ENCODE data around the gene OSBPL2. TPM values are rescaled to one million over a fixed set of nuclear protein-coding genes. Genes with fewer than 3 reads are reported as not detected.

Gene OSBPL2
- total RNA-seq, 1 donor from 2014 or later = 26.6 TPM

DNA sequence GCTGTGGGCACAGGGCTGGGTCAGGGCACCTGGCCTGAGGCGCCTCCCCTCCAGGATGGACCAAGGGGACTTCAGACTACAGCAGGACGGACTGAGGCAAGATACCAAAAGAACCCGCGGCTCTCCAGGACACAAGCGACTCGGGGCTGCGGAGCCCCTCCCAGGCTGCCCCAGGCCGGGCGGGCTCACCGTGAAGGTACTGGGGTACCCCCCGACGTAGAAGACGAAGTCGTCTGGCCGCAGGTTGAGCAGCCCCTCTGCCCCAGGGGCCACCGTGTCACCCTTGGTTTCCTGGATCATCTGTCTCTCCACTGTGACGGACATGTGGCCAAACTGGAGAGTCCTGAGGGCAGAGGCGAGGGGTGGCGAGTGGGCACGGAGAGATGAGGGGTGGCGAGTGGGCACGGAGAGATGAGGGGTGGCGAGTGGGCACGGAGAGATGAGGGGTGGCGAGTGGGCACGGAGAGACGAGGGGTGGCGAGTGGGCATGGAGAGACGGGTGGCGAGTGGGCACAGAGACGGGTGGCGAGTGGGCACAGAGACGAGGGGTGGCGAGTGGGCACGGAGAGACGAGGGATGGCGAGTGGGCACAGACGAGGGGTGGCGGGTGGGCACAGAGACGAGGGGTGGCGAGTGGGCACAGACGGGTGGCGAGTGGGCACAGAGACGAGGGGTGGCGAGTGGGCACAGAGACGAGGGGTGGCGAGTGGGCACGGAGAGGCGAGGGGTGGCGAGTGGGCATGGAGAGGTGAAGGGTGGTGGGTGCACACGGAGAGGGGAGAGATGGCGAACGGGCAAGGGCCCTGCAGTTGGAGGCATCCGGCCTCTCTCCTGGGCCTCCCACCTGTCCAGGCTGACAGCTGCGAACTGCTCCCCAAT lies 75.4 kb downstream of the OSBPL2 start:
- no peak overlapping the region for H3K4me3 ChIP-seq (ENCODE audit: low read length in 3 of 3)
- H3K9me3 ChIP-seq (ENCODE audit: control insufficient read depth in 3 of 3, low read length in 3 of 3) = no peaks in the 10 kb centered on the region
- no peaks in the 10 kb centered on the region for H3K27me3 ChIP-seq (ENCODE audit: control insufficient read depth in 3 of 3, insufficient read depth in 3 of 3, low read length in 3 of 3)
- H3K27ac ChIP-seq (ENCODE audit: low read depth, low read length) = no peak overlapping the region
- peaks cover 2 to 8% (median 5%) of the 10 kb centered on the region in 3 donors for H3K4me1 ChIP-seq (ENCODE audit: control insufficient read depth in 3 of 3, insufficient read depth in 3 of 3, low read length in 3 of 3)
- no peak overlapping the region for H3K9ac ChIP-seq (ENCODE audit: low read depth in 1 of 3, low read length in 3 of 3)
- H3K36me3 ChIP-seq (ENCODE audit: control insufficient read depth in 3 of 3, insufficient read depth in 3 of 3, low read length in 3 of 3) = peaks cover 18 to 27% (median 21%) of the 10 kb centered on the region in 3 donors

DNA sequence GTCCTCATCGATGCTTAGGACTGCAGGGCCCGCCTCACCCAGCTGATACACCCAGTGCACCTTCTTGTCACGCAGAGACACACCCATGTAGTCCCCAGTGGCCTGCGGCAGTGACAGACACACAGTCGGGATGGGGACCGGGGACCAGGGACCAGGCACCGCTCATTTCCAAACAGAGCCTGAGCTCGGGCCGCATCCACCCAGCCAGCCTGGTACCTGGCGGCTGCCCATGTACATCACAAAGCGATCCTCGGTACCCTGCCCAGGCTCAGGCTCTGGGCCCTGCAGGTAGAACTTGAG lies 76.0 kb downstream of the OSBPL2 start:
- H3K9ac ChIP-seq (ENCODE audit: low read depth in 1 of 3, low read length in 3 of 3) = no peak overlapping the region
- no peak overlapping the region for H3K4me3 ChIP-seq (ENCODE audit: low read length in 3 of 3)
- no peak overlapping the region for H3K27ac ChIP-seq (ENCODE audit: low read depth, low read length)
- peaks cover 0 to 4% (median under 1%) of the 10 kb centered on the region in 3 donors for H3K4me1 ChIP-seq (ENCODE audit: control insufficient read depth in 3 of 3, insufficient read depth in 3 of 3, low read length in 3 of 3)
- H3K9me3 ChIP-seq (ENCODE audit: control insufficient read depth in 3 of 3, low read length in 3 of 3) = no peaks in the 10 kb centered on the region
- H3K27me3 ChIP-seq (ENCODE audit: control insufficient read depth in 3 of 3, insufficient read depth in 3 of 3, low read length in 3 of 3) = no peaks in the 10 kb centered on the region
- H3K36me3 ChIP-seq (ENCODE audit: control insufficient read depth in 3 of 3, insufficient read depth in 3 of 3, low read length in 3 of 3) = peaks cover 16 to 25% (median 17%) of the 10 kb centered on the region in 3 donors

GRCh38 chr20:62314711-62315302 lies 76.5 kb downstream of the OSBPL2 start:
- H3K27ac ChIP-seq (ENCODE audit: low read depth, low read length) = no peak overlapping the region
- H3K9me3 ChIP-seq (ENCODE audit: control insufficient read depth in 3 of 3, low read length in 3 of 3) = no peaks in the 10 kb centered on the region
- peaks cover 0 to 2% (median 0%) of the 10 kb centered on the region in 3 donors for H3K4me1 ChIP-seq (ENCODE audit: control insufficient read depth in 3 of 3, insufficient read depth in 3 of 3, low read length in 3 of 3)
- no peak overlapping the region for H3K9ac ChIP-seq (ENCODE audit: low read depth in 1 of 3, low read length in 3 of 3)
- no peaks in the 10 kb centered on the region for H3K27me3 ChIP-seq (ENCODE audit: control insufficient read depth in 3 of 3, insufficient read depth in 3 of 3, low read length in 3 of 3)
- no peak overlapping the region for H3K4me3 ChIP-seq (ENCODE audit: low read length in 3 of 3)
- H3K36me3 ChIP-seq (ENCODE audit: control insufficient read depth in 3 of 3, insufficient read depth in 3 of 3, low read length in 3 of 3) = peaks cover 14 to 25% (median 16%) of the 10 kb centered on the region in 3 donors

- no peaks in the 10 kb centered on the region for H3K27me3 ChIP-seq (ENCODE audit: control insufficient read depth in 3 of 3, insufficient read depth in 3 of 3, low read length in 3 of 3)
- H3K4me1 ChIP-seq (ENCODE audit: control insufficient read depth in 3 of 3, insufficient read depth in 3 of 3, low read length in 3 of 3) = no peaks in the 10 kb centered on the region
- no peak overlapping the region for H3K4me3 ChIP-seq (ENCODE audit: low read length in 3 of 3)
- peaks cover 14 to 25% (median 16%) of the 10 kb centered on the region in 3 donors for H3K36me3 ChIP-seq (ENCODE audit: control insufficient read depth in 3 of 3, insufficient read depth in 3 of 3, low read length in 3 of 3)
- H3K27ac ChIP-seq (ENCODE audit: low read depth, low read length) = no peak overlapping the region
- no peak overlapping the region for H3K9ac ChIP-seq (ENCODE audit: low read depth in 1 of 3, low read length in 3 of 3)
- no peaks in the 10 kb centered on the region for H3K9me3 ChIP-seq (ENCODE audit: control insufficient read depth in 3 of 3, low read length in 3 of 3)
Observed at GRCh38 chr20:62315773-62316172, 77.5 kb downstream of the OSBPL2 start.

GRCh38 chr20:62316331-62317166 lies 78.2 kb downstream of the OSBPL2 start:
- H3K9ac ChIP-seq (ENCODE audit: low read depth in 1 of 3, low read length in 3 of 3) = no peak overlapping the region
- peaks cover 14 to 25% (median 16%) of the 10 kb centered on the region in 3 donors for H3K36me3 ChIP-seq (ENCODE audit: control insufficient read depth in 3 of 3, insufficient read depth in 3 of 3, low read length in 3 of 3)
- no peaks in the 10 kb centered on the region for H3K9me3 ChIP-seq (ENCODE audit: control insufficient read depth in 3 of 3, low read length in 3 of 3)
- H3K4me1 ChIP-seq (ENCODE audit: control insufficient read depth in 3 of 3, insufficient read depth in 3 of 3, low read length in 3 of 3) = no peaks in the 10 kb centered on the region
- no peaks in the 10 kb centered on the region for H3K27me3 ChIP-seq (ENCODE audit: control insufficient read depth in 3 of 3, insufficient read depth in 3 of 3, low read length in 3 of 3)
- no peak overlapping the region for H3K4me3 ChIP-seq (ENCODE audit: low read length in 3 of 3)
- H3K27ac ChIP-seq (ENCODE audit: low read depth, low read length) = no peak overlapping the region

GRCh38 chr20:62317167-62317655 lies 78.9 kb downstream of the OSBPL2 start:
- Histone ChIP-seq H3K27me3 (ENCODE audit: control insufficient read depth in 3 of 3, insufficient read depth in 3 of 3, low read length in 3 of 3) (no peaks in the 10 kb centered on the region), H3K9ac (ENCODE audit: low read depth in 1 of 3, low read length in 3 of 3) (no peak overlapping the region), H3K27ac (ENCODE audit: low read depth, low read length) (no peak overlapping the region), H3K4me3 (ENCODE audit: low read length in 3 of 3) (no peak overlapping the region), H3K9me3 (ENCODE audit: control insufficient read depth in 3 of 3, low read length in 3 of 3) (no peaks in the 10 kb centered on the region), H3K36me3 (ENCODE audit: control insufficient read depth in 3 of 3, insufficient read depth in 3 of 3, low read length in 3 of 3) (peaks cover 14 to 23% (median 16%) of the 10 kb centered on the region in 3 donors), H3K4me1 (ENCODE audit: control insufficient read depth in 3 of 3, insufficient read depth in 3 of 3, low read length in 3 of 3) (no peaks in the 10 kb centered on the region)

- Histone ChIP-seq H3K9ac (ENCODE audit: low read depth in 1 of 3, low read length in 3 of 3) (no peak overlapping the region), H3K4me3 (ENCODE audit: low read length in 3 of 3) (no peak overlapping the region), H3K4me1 (ENCODE audit: control insufficient read depth in 3 of 3, insufficient read depth in 3 of 3, low read length in 3 of 3) (no peaks in the 10 kb centered on the region), H3K9me3 (ENCODE audit: control insufficient read depth in 3 of 3, low read length in 3 of 3) (no peaks in the 10 kb centered on the region), H3K36me3 (ENCODE audit: control insufficient read depth in 3 of 3, insufficient read depth in 3 of 3, low read length in 3 of 3) (peaks cover 11 to 17% (median 14%) of the 10 kb centered on the region in 3 donors), H3K27me3 (ENCODE audit: control insufficient read depth in 3 of 3, insufficient read depth in 3 of 3, low read length in 3 of 3) (no peaks in the 10 kb centered on the region), H3K27ac (ENCODE audit: low read depth, low read length) (no peak overlapping the region)
Observed at GRCh38 chr20:62318400-62319345, 80.4 kb downstream of the OSBPL2 start.

- no peaks in the 10 kb centered on the region for H3K4me1 ChIP-seq (ENCODE audit: control insufficient read depth in 3 of 3, insufficient read depth in 3 of 3, low read length in 3 of 3)
- no peak overlapping the region for H3K9ac ChIP-seq (ENCODE audit: low read depth in 1 of 3, low read length in 3 of 3)
- H3K27me3 ChIP-seq (ENCODE audit: control insufficient read depth in 3 of 3, insufficient read depth in 3 of 3, low read length in 3 of 3) = no peaks in the 10 kb centered on the region
- H3K27ac ChIP-seq (ENCODE audit: low read depth, low read length) = no peak overlapping the region
- H3K9me3 ChIP-seq (ENCODE audit: control insufficient read depth in 3 of 3, low read length in 3 of 3) = no peaks in the 10 kb centered on the region
- no peak overlapping the region for H3K4me3 ChIP-seq (ENCODE audit: low read length in 3 of 3)
- peaks cover 14 to 17% (median 14%) of the 10 kb centered on the region in 3 donors for H3K36me3 ChIP-seq (ENCODE audit: control insufficient read depth in 3 of 3, insufficient read depth in 3 of 3, low read length in 3 of 3)
Observed at GRCh38 chr20:62319346-62319909, 81.1 kb downstream of the OSBPL2 start.

Data from skeletal muscle tissue (tissue), 4 donors.